Thyroid gland (tissue), 4 donors: Measurements from ENCODE around the gene KDF1. TPM values are rescaled to one million over a fixed set of nuclear protein-coding genes. Genes with fewer than 3 reads are reported as not detected.

Source experiments
- DNase-seq, 2 donors: peaks; one replicate each; pipeline ENCODE4 v3.0.0-alpha.2; 2019
- H3K27ac ChIP-seq, 3 donors: fragments of 200-600 bp; sonication (generic); 1 replicate in 2 of 3; 2 replicates in 1 of 3; pipeline ENCODE4 v1.5.1; 2016 to 2019; ENCODE audit warnings: mild to moderate bottlenecking in 1 of 3, moderate library complexity in 1 of 3
- H3K27me3 ChIP-seq: fragments of 200-600 bp; sonication (generic); one replicate; pipeline ENCODE4 v1.5.1; 2019
- H3K36me3 ChIP-seq, 2 donors: fragments of 200-600 bp; sonication (generic); one replicate each; pipeline ENCODE4 v1.5.1; 2016 to 2019
- H3K4me1 ChIP-seq, 2 donors: fragments of 200-600 bp; sonication (generic); one replicate each; pipeline ENCODE4 v1.5.1; 2017 to 2019
- H3K4me3 ChIP-seq, 3 donors: fragments of 200-600 bp; sonication (generic); replicated peaks in 1 of 3; 1 replicate in 2 of 3; 2 replicates in 1 of 3; pipeline ENCODE4 v1.5.1; 2016; ENCODE audit warnings: mild to moderate bottlenecking in 1 of 3
- H3K9me3 ChIP-seq: fragments of 200-600 bp; sonication (generic); one replicate; pipeline ENCODE4 v1.5.1; 2017
- POLR2A ChIP-seq, 2 donors: fragments of 450-650 bp; IDR thresholded peaks; one replicate each; pipeline ENCODE4 v1.6.1; 2017; ENCODE audit warnings: antibody characterized with exemption in 2 of 2, mild to moderate bottlenecking in 2 of 2, moderate library complexity in 1 of 2
- WGBS, 2 donors: methylation state at CpG; one replicate each; pipeline ENCODE4 v1.1.5; 2017; 5-methylcytosine and 5-hydroxymethylcytosine counted together
- intact Hi-C: fragments of 100-400 bp; cut with DNase I; formaldehyde crosslinking; loops from one replicate; pipeline ENCODE4 v1.15.1; 2023
- total RNA-seq, 4 donors: library from RNA; depleted of rRNA; stranded (reverse); fragments of >200 nt; gene quantifications; one replicate each; pipeline ENCODE4 v1.2.3, GENCODE V29; 2016
- TF ChIP-seq, protein P1 (sequence below), 6 experiments: fragments of 200-600 bp in 3 of 6; fragments of 450-650 bp in 3 of 6; sonication (generic) in 3 of 6; IDR thresholded peaks; one replicate each; pipeline ENCODE4 v1.5.1; 2016 to 2019; ENCODE audit warnings: antibody characterized with exemption in 6 of 6, mild to moderate bottlenecking in 2 of 6, inconsistent platforms in 1 of 6, moderate library complexity in 1 of 6

Gene KDF1
- total RNA-seq, 4 donors from 2014 or later = 13.2 to 30.3 (median 22.6) TPM

DNA sequence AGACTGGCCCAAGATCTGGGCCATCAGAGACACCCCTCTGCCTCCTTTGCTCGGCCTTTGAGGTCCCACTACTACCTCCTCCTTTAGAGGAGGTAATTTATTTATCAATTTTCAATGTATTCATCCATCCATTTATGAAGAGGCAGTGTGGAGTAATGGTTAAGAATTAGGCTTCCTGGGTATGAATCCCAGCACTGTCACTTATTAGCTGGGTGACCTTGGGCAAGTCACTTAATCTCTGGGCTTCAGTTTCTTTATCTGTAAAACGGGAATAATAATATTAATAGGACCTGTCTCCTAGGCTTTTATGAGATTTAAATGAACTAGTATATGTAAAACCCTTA, 48.1 kb downstream of the KDF1 start:
- Histone ChIP-seq H3K36me3 (no peaks in the 10 kb centered on the region), H3K27me3 (no peaks in the 10 kb centered on the region), H3K4me3 (no peak overlapping the region), H3K27ac (no peak overlapping the region), H3K4me1 (peaks cover 7 to 11% of the 10 kb centered on the region in 2 donors), H3K9me3 (no peaks in the 10 kb centered on the region)
- no peak for DNase-seq
- intact Hi-C loops = no loop called here
- TF ChIP-seq POLR2A (IDR thresholded peaks at IDR 0.05) = no peak
- TF ChIP-seq, protein P1, sequence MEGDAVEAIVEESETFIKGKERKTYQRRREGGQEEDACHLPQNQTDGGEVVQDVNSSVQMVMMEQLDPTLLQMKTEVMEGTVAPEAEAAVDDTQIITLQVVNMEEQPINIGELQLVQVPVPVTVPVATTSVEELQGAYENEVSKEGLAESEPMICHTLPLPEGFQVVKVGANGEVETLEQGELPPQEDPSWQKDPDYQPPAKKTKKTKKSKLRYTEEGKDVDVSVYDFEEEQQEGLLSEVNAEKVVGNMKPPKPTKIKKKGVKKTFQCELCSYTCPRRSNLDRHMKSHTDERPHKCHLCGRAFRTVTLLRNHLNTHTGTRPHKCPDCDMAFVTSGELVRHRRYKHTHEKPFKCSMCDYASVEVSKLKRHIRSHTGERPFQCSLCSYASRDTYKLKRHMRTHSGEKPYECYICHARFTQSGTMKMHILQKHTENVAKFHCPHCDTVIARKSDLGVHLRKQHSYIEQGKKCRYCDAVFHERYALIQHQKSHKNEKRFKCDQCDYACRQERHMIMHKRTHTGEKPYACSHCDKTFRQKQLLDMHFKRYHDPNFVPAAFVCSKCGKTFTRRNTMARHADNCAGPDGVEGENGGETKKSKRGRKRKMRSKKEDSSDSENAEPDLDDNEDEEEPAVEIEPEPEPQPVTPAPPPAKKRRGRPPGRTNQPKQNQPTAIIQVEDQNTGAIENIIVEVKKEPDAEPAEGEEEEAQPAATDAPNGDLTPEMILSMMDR (IDR thresholded peaks at IDR 0.05) = no peak
- WGBS, 2 donors = 54 to 62% methylated on average over 2 of the region's 2 CpGs

DNA sequence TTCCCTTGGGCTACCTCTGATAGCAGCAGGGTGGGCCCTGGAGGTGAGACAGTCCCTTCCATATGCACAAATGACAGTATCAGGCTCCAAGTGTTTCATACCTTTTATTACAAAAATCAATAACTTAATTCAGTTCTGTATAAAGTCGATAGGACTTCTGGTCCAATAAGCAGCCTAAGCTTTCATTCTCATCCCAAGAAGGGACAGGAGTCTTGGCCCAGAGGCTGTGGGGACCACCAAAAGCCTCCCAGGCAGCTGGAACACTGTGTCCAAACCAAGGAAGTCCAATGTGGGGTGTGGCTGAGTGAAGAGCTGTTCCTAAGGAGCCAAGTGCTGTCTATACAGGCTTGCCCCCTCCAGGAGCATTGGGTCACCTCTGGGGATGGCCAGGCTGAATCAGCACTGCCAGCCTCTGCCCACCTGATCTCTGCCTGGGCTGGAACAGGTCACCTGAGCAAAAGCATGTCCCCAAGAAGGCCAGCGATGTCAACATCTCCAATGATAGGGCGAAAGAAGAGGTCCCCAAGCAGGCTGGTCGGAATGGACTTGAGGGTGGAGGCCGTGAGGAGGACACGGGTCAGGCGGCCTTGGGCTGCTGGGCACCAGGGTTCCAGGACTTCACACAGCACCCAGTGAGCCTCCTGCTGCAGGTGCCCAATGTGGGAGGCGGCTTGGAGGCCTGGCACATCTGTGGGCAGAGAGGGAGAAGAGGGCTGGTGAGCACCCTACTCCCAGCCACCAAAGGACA, 48.7 kb downstream of the KDF1 start:
- H3K36me3 ChIP-seq = no peaks in the 10 kb centered on the region
- TF ChIP-seq, protein P1 (IDR thresholded peaks at IDR 0.05) = no peak
- TF ChIP-seq POLR2A (IDR thresholded peaks at IDR 0.05) = no peak
- no peaks in the 10 kb centered on the region for H3K27me3 ChIP-seq
- H3K4me1 ChIP-seq = peaks cover 7 to 11% of the 10 kb centered on the region in 2 donors
- no peak overlapping the region for H3K27ac ChIP-seq
- DNase-seq = no peak
- 91% methylated on average over 8 of the region's 8 CpGs for WGBS, 2 donors
- H3K9me3 ChIP-seq = no peaks in the 10 kb centered on the region
- intact Hi-C loops = no loop called here
- no peak overlapping the region for H3K4me3 ChIP-seq

- no peak overlapping the region for H3K4me3 ChIP-seq
- TF ChIP-seq, protein P1 (IDR thresholded peaks at IDR 0.05) = no peak
- no peak for TF ChIP-seq POLR2A (IDR thresholded peaks at IDR 0.05)
- no peak for DNase-seq
- no peaks in the 10 kb centered on the region for H3K9me3 ChIP-seq
- H3K27ac ChIP-seq = no peak overlapping the region
- H3K4me1 ChIP-seq = peaks cover 7 to 11% of the 10 kb centered on the region in 2 donors
- H3K27me3 ChIP-seq = no peaks in the 10 kb centered on the region
- intact Hi-C loops = no loop called here
- WGBS, 2 donors = 64 to 84% methylated on average over 4 of the region's 4 CpGs
- no peaks in the 10 kb centered on the region for H3K36me3 ChIP-seq
Measured at GRCh38 chr1:26910343-26911160, 49.7 kb downstream of the KDF1 start.

- H3K36me3 ChIP-seq = no peaks in the 10 kb centered on the region
- TF ChIP-seq, protein P1 (IDR thresholded peaks at IDR 0.05) = no peak
- no peak for TF ChIP-seq POLR2A (IDR thresholded peaks at IDR 0.05)
- 89 to 100% methylated on average over 2 to 3 of the region's 3 CpGs for WGBS, 2 donors
- no peaks in the 10 kb centered on the region for H3K27me3 ChIP-seq
- H3K27ac ChIP-seq = no peak overlapping the region
- intact Hi-C loops = no loop called here
- H3K4me3 ChIP-seq = no peak overlapping the region
- DNase-seq = no peak
- H3K4me1 ChIP-seq = peaks cover 7 to 11% of the 10 kb centered on the region in 2 donors
- H3K9me3 ChIP-seq = no peaks in the 10 kb centered on the region
Measured at GRCh38 chr1:26909951-26910342, 50.3 kb downstream of the KDF1 start.
